ENCODE results near the gene GARIN1A. TPM values are rescaled to one million over a fixed set of nuclear protein-coding genes. Genes with fewer than 3 reads are reported as not detected.

The GARIN1A gene
- total and polyA plus RNA-seq, 2 experiments from 2014 or later = 0.67 to 1.7 TPM

- TF ChIP-seq EZH2phosphoT487 (IDR thresholded peaks at IDR 0.05; ENCODE audit: low read depth, severe bottlenecking, unreplicated experiment) (no peak), CTCF (IDR thresholded peaks at IDR 0.05; ENCODE audit: poor library complexity) (no peak), EZH2 (IDR thresholded peaks at IDR 0.05; ENCODE audit: borderline replicate concordance) (no peak)
- H3K9me2 ChIP-seq (replicated peaks; ENCODE audit: insufficient read depth) = no peaks in the 10 kb centered on the region
- WGBS (ENCODE audit: low lambda C conversion rate, missing lambda C conversion rate) = 32% methylated on average over 2 of the region's 2 CpGs
- H3K79me2 ChIP-seq = no peaks in the 10 kb centered on the region
- peaks cover 36% of the 10 kb centered on the region for H3K27me3 ChIP-seq
- no peak overlapping the region for H3K4me2 ChIP-seq
- H3K36me3 ChIP-seq (replicated peaks; ENCODE audit: insufficient read depth, low read depth) = no peaks in the 10 kb centered on the region
- H3K27ac ChIP-seq = no peak overlapping the region
- no peak overlapping the region for H2AFZ ChIP-seq
- H3K4me1 ChIP-seq (ENCODE audit: insufficient read depth) = no peaks in the 10 kb centered on the region
- H3K9me3 ChIP-seq (ENCODE audit: low read depth) = no peaks in the 10 kb centered on the region
- H3K4me3 ChIP-seq = no peak overlapping the region
- DNase-seq (ENCODE audit: low spot score) = no peak
- no peaks in the 10 kb centered on the region for H4K20me1 ChIP-seq (ENCODE audit: insufficient read depth, poor library complexity, severe bottlenecking)
These were observed 22.6 kb downstream of the GARIN1A start for GRCh38 chr7:128694738-128695137.

GRCh38 chr7:128697302-128697905, 25.3 kb downstream of the GARIN1A start:
- WGBS (ENCODE audit: low lambda C conversion rate, missing lambda C conversion rate) = 3% methylated on average over 37 of the region's 37 CpGs
- Histone ChIP-seq H3K9me3 (ENCODE audit: low read depth) (no peaks in the 10 kb centered on the region), H3K4me2 (peak overlapping the region; percentile 93), H3K36me3 (replicated peaks; ENCODE audit: insufficient read depth, low read depth) (no peaks in the 10 kb centered on the region), H3K9me2 (replicated peaks; ENCODE audit: insufficient read depth) (no peaks in the 10 kb centered on the region), H3K27ac (no peak overlapping the region), H4K20me1 (ENCODE audit: insufficient read depth, poor library complexity, severe bottlenecking) (no peaks in the 10 kb centered on the region), H3K4me3 (peak overlapping the region; percentile 42), H3K4me1 (ENCODE audit: insufficient read depth) (no peaks in the 10 kb centered on the region), H2AFZ (peak overlapping the region; percentile 37), H3K27me3 (peaks cover 38% of the 10 kb centered on the region), H3K79me2 (no peaks in the 10 kb centered on the region)
- TF ChIP-seq CTCF (IDR thresholded peaks at IDR 0.05; ENCODE audit: poor library complexity) (peak; percentile 26), EZH2phosphoT487 (IDR thresholded peaks at IDR 0.05; ENCODE audit: low read depth, severe bottlenecking, unreplicated experiment) (no peak), EZH2 (IDR thresholded peaks at IDR 0.05; ENCODE audit: borderline replicate concordance) (peak; percentile 87)
- peak; percentile 68 for DNase-seq (ENCODE audit: low spot score)

- Histone ChIP-seq H3K4me2 (no peak overlapping the region), H3K27me3 (peaks cover 38% of the 10 kb centered on the region)
- 49% methylated on average over 3 of the region's 3 CpGs for WGBS (ENCODE audit: low lambda C conversion rate, missing lambda C conversion rate)
These were observed 27.2 kb downstream of the GARIN1A start for GRCh38 chr7:128699196-128699712.

More at GRCh38 chr7:128699196-128699712, 27.2 kb downstream of the GARIN1A start:
- Histone ChIP-seq H3K27ac (no peak overlapping the region), H4K20me1 (ENCODE audit: insufficient read depth, poor library complexity, severe bottlenecking) (no peaks in the 10 kb centered on the region), H2AFZ (no peak overlapping the region), H3K9me2 (replicated peaks; ENCODE audit: insufficient read depth) (no peaks in the 10 kb centered on the region), H3K79me2 (no peaks in the 10 kb centered on the region), H3K4me1 (ENCODE audit: insufficient read depth) (no peaks in the 10 kb centered on the region), H3K9me3 (ENCODE audit: low read depth) (no peaks in the 10 kb centered on the region), H3K4me3 (no peak overlapping the region), H3K36me3 (replicated peaks; ENCODE audit: insufficient read depth, low read depth) (no peaks in the 10 kb centered on the region)
- no peak for DNase-seq (ENCODE audit: low spot score)
- TF ChIP-seq CTCF (IDR thresholded peaks at IDR 0.05; ENCODE audit: poor library complexity) = no peak
- no peak for TF ChIP-seq EZH2 (IDR thresholded peaks at IDR 0.05; ENCODE audit: borderline replicate concordance)
- no peak for TF ChIP-seq EZH2phosphoT487 (IDR thresholded peaks at IDR 0.05; ENCODE audit: low read depth, severe bottlenecking, unreplicated experiment)
